GM21526 (cell line): ENCODE data around the gene ITGA8.
A peak's percentile ranks its signal among the peaks of the same experiment; 100 is the strongest.

Source experiments
- ATAC-seq: cut with Tn5 transposase; IDR thresholded peaks from one replicate; pipeline ENCODE4 v1.9.1; 2021; ENCODE audit warnings: moderate library complexity; ENCODE audit not compliant: unreplicated experiment, low FRiP score

Gene ITGA8

GRCh38 chr10:15737656-15738055, 17.9 kb upstream of the ITGA8 start:
- no peak for ATAC-seq

GRCh38 chr10:15735763-15736162, 16.0 kb upstream of the ITGA8 start:
- no peak for ATAC-seq

GRCh38 chr10:15730341-15730740, 10.6 kb upstream of the ITGA8 start:
- no peak for ATAC-seq

- ATAC-seq, result no peak
These were observed 10.2 kb upstream of the ITGA8 start for GRCh38 chr10:15729890-15730289.

GRCh38 chr10:15726042-15726441, 6.3 kb upstream of the ITGA8 start:
- no peak for ATAC-seq

- peak; percentile 61 for ATAC-seq
These were observed 5.9 kb upstream of the ITGA8 start for GRCh38 chr10:15725603-15726002.

- ATAC-seq, result no peak
These were observed 5.0 kb upstream of the ITGA8 start for GRCh38 chr10:15724683-15725082.

GRCh38 chr10:15723803-15724202, 4.1 kb upstream of the ITGA8 start:
- ATAC-seq, result no peak

GRCh38 chr10:15720635-15721287, 1.0 kb upstream of the ITGA8 start:
- ATAC-seq, result no peak

GRCh38 chr10:15719049-15719898, 448 bp downstream of the ITGA8 start:
- ATAC-seq, result peak; percentile 38

- ATAC-seq, result no peak
These were observed 1.1 kb downstream of the ITGA8 start for GRCh38 chr10:15718694-15719048.

GRCh38 chr10:15715619-15716227, 4.0 kb downstream of the ITGA8 start:
- no peak for ATAC-seq

GRCh38 chr10:15714847-15715246, 4.9 kb downstream of the ITGA8 start:
- ATAC-seq, result no peak

- no peak for ATAC-seq
These were observed 6.8 kb downstream of the ITGA8 start for GRCh38 chr10:15712883-15713282.

GRCh38 chr10:15710455-15710854, 9.3 kb downstream of the ITGA8 start:
- ATAC-seq, result no peak

GRCh38 chr10:15705298-15705697, 14.4 kb downstream of the ITGA8 start:
- ATAC-seq, result no peak

- ATAC-seq, result no peak
These were observed 15.1 kb downstream of the ITGA8 start for GRCh38 chr10:15704581-15704968.

GRCh38 chr10:15703944-15704580, 15.7 kb downstream of the ITGA8 start:
- ATAC-seq, result no peak

- no peak for ATAC-seq
These were observed 16.4 kb downstream of the ITGA8 start for GRCh38 chr10:15703151-15703880.

GRCh38 chr10:15700078-15700674, 19.5 kb downstream of the ITGA8 start:
- ATAC-seq, result no peak
